Vagina (tissue), 2 donors: Measurements from ENCODE around the gene VPS9D1.

Source experiments
- POLR2A ChIP-seq, 2 donors: fragments of 450-650 bp; IDR thresholded peaks; one replicate each; pipeline ENCODE4 v1.6.1; 2017; ENCODE audit warnings: antibody characterized with exemption in 2 of 2, mild to moderate bottlenecking in 2 of 2, moderate library complexity in 2 of 2
- POLR2AphosphoS5 ChIP-seq, 2 donors: sonication (generic); formaldehyde crosslinking; IDR thresholded peaks; one replicate each; pipeline ENCODE4 v1.9.0; 2017; ENCODE audit warnings: antibody characterized with exemption in 2 of 2, mild to moderate bottlenecking in 2 of 2, low read depth in 1 of 2; ENCODE audit not compliant: insufficient read depth in 1 of 2

DNA sequence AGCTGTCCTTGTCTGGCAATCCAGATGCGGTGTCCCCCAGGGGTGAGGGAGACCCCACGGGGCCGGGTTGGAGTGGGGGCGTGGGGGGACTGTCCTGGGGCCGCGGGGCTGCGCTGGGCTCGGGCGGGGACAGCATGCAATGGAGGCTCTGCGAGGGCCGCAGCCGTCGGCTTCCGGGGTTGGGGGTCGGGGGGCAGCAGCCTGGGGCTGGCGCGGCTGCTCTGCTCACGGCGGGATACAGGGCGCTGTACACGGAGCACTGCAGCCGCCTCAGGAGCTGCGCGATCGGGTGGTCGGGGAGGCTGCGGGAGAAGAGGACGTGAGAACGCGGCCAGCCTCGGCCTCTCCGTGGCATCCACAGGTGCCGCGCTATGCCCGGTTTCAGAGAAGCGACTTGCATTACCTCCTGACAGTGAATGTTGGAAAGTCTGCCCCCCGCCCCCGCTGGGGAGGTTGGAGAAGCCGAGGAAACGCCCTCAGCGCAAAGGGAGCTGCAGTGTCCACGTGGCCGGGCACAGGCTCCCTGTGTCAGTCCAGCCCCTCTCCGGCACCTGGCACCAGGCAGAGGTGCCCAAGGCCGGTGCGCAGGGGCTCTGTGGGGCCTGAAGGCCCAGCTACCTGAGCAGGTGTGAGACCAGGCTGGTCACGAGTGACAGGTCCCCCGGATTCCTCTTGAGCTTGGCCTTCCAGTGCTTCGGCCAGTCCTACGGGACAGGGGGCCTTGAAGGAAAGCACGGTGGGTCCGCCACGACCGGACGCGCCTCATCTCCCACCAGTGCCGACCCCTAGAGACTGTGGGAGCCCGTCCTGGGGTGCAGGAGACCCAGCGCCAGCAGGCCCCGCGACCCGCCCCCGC is 9.8 kb downstream of the VPS9D1 start:
- TF ChIP-seq POLR2AphosphoS5 (IDR thresholded peaks at IDR 0.05; ENCODE audit: insufficient read depth in 1 of 2, low read depth in 1 of 2) (no peak), POLR2A (IDR thresholded peaks at IDR 0.05) (no peak)
